ENCODE measurements around the gene COL4A1. TPM values are rescaled to one million over a fixed set of nuclear protein-coding genes. Genes with fewer than 3 reads are reported as not detected.

Gene COL4A1
- total RNA-seq, 4 donors from 2014 or later = 989 to 1,633 (median 1,298) TPM

- TF ChIP-seq CTCF (IDR thresholded peaks at IDR 0.05; ENCODE audit: low read depth) = no peak
Observed at GRCh38 chr13:110158226-110158625, 148.7 kb downstream of the COL4A1 start.

- no peak for TF ChIP-seq CTCF (IDR thresholded peaks at IDR 0.05; ENCODE audit: low read depth)
Observed at GRCh38 chr13:110157718-110158117, 149.2 kb downstream of the COL4A1 start.

GRCh38 chr13:110156301-110157049 is 150.5 kb downstream of the COL4A1 start:
- no peak for TF ChIP-seq CTCF (IDR thresholded peaks at IDR 0.05; ENCODE audit: low read depth)

- no peak for TF ChIP-seq CTCF (IDR thresholded peaks at IDR 0.05; ENCODE audit: low read depth)
Observed at GRCh38 chr13:110155072-110155471, 151.9 kb downstream of the COL4A1 start.

GRCh38 chr13:110154410-110154933 is 152.5 kb downstream of the COL4A1 start:
- no peak for TF ChIP-seq CTCF (IDR thresholded peaks at IDR 0.05; ENCODE audit: low read depth)

- TF ChIP-seq CTCF (IDR thresholded peaks at IDR 0.05; ENCODE audit: low read depth) = no peak
Observed at GRCh38 chr13:110152351-110152750, 154.6 kb downstream of the COL4A1 start.

GRCh38 chr13:110151462-110151861 is 155.5 kb downstream of the COL4A1 start:
- no peak for TF ChIP-seq CTCF (IDR thresholded peaks at IDR 0.05; ENCODE audit: low read depth)

Data from subcutaneous adipose tissue (tissue), 4 donors.